Lower leg skin (tissue), 4 donors: ENCODE measurements around the gene FNIP1. TPM values are rescaled to one million over a fixed set of nuclear protein-coding genes. Genes with fewer than 3 reads are reported as not detected.

Experiments
- DNase-seq, 2 donors: peaks; one replicate each; pipeline ENCODE4 v3.0.0-alpha.2; 2019; ENCODE audit warnings: low spot score in 2 of 2
- H3K4me3 ChIP-seq: fragments of 200-600 bp; sonication (generic); 2 replicates; pipeline ENCODE4 v1.5.1; 2017; ENCODE audit warnings: mild to moderate bottlenecking, low read depth; ENCODE audit not compliant: poor library complexity, severe bottlenecking
- POLR2A ChIP-seq, 2 donors: fragments of 450-650 bp; IDR thresholded peaks; one replicate each; pipeline ENCODE4 v1.6.1; 2016 to 2017; ENCODE audit warnings: antibody characterized with exemption in 2 of 2, mild to moderate bottlenecking in 1 of 2, moderate library complexity in 1 of 2
- WGBS, 2 donors: methylation state at CpG; one replicate each; pipeline ENCODE4 v1.1.5; 2018; 5-methylcytosine and 5-hydroxymethylcytosine counted together
- intact Hi-C: fragments of 100-400 bp; cut with DNase I; formaldehyde crosslinking; loops from one replicate; pipeline ENCODE4 v1.15.0; 2023; ENCODE audit warnings: low total_unique reads
- total RNA-seq, 4 donors: library from RNA; depleted of rRNA; stranded (reverse); fragments of >200 nt; gene quantifications; one replicate each; pipeline ENCODE4 v1.1.0, GENCODE V29; 2016
- TF ChIP-seq, protein P1 (sequence below), 3 donors: fragments of 450-650 bp; IDR thresholded peaks; one replicate each; pipeline ENCODE4 v1.5.1; 2016; ENCODE audit warnings: antibody characterized with exemption in 3 of 3, mild to moderate bottlenecking in 3 of 3, moderate library complexity in 2 of 3

Gene FNIP1
- total RNA-seq, 4 donors from 2014 or later: 31.3 to 48.1 (median 36.2) TPM

DNA sequence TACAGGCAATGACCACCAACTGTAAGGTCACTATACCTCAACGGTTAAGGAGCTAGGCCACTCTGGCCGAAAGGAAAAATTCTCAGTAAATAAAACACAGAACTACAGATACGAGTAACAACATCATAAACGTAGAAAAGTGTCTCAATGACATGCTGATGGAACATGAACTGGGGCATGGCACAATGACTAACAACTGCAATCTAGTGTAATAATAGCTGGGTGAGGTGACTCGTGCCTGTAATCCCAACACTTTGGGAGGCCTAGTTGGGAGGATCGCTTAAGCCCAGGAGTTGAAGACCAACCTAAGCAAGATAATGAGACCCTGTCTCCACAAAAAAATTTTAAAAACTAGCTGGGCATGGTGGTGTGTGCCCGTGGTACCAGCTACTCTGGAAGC lies 152.0 kb downstream of the FNIP1 start:
- intact Hi-C loops: no loop called here
- DNase-seq: no peak
- TF ChIP-seq POLR2A (IDR thresholded peaks at IDR 0.05): no peak
- TF ChIP-seq, protein P1, sequence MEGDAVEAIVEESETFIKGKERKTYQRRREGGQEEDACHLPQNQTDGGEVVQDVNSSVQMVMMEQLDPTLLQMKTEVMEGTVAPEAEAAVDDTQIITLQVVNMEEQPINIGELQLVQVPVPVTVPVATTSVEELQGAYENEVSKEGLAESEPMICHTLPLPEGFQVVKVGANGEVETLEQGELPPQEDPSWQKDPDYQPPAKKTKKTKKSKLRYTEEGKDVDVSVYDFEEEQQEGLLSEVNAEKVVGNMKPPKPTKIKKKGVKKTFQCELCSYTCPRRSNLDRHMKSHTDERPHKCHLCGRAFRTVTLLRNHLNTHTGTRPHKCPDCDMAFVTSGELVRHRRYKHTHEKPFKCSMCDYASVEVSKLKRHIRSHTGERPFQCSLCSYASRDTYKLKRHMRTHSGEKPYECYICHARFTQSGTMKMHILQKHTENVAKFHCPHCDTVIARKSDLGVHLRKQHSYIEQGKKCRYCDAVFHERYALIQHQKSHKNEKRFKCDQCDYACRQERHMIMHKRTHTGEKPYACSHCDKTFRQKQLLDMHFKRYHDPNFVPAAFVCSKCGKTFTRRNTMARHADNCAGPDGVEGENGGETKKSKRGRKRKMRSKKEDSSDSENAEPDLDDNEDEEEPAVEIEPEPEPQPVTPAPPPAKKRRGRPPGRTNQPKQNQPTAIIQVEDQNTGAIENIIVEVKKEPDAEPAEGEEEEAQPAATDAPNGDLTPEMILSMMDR (IDR thresholded peaks at IDR 0.05): no peak
- 93 to 96% methylated on average over 7 of the region's 7 CpGs for WGBS, 2 donors
- no peak overlapping the region for H3K4me3 ChIP-seq

DNA sequence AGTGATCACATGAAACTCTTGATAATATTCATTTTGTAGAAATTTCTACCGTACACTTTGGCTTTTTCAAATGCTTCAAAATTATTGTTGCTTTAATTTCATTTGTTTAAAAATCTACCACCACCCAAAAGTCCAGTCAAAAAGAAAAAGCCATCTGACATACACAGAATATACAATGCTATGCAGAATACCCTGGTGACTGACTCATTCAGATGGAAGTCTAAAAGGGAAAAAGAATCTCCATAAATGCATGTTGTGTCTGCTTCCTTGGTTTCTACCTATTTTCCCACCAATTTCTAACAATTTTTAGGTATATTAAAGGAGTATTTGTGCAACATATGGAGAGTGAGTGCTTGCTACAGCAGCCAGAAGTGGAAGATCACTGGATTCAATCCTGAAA lies 152.4 kb downstream of the FNIP1 start:
- no peak overlapping the region for H3K4me3 ChIP-seq
- TF ChIP-seq POLR2A (IDR thresholded peaks at IDR 0.05): no peak
- TF ChIP-seq, protein P1 (IDR thresholded peaks at IDR 0.05): no peak
- no peak for DNase-seq
- intact Hi-C loops: no loop called here
- WGBS, 2 donors: 86 to 89% methylated on average over 1 of the region's 1 CpG

DNA sequence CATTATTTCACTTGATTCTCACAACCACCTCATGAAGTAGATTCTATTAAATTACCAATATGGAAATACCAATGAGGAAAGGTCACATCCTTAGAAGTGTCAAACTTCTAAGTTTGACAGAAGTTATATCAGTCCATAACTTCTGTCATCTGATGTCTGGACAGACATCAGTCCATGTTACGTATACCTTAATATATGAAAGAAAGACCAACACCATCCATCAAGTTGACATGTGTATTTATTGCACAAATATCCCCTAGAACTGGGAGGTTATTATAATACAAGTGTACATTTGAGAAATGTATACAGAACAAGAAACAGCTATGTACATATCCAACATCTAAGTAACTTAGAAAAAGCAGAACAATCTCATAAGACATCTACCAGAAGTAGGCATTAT lies 155.3 kb downstream of the FNIP1 start:
- intact Hi-C loops: no loop called here
- no peak for DNase-seq
- no peak for TF ChIP-seq POLR2A (IDR thresholded peaks at IDR 0.05)
- TF ChIP-seq, protein P1 (IDR thresholded peaks at IDR 0.05): no peak
- no peak overlapping the region for H3K4me3 ChIP-seq
- 94% methylated on average over 1 of the region's 1 CpG for WGBS, 2 donors

DNA sequence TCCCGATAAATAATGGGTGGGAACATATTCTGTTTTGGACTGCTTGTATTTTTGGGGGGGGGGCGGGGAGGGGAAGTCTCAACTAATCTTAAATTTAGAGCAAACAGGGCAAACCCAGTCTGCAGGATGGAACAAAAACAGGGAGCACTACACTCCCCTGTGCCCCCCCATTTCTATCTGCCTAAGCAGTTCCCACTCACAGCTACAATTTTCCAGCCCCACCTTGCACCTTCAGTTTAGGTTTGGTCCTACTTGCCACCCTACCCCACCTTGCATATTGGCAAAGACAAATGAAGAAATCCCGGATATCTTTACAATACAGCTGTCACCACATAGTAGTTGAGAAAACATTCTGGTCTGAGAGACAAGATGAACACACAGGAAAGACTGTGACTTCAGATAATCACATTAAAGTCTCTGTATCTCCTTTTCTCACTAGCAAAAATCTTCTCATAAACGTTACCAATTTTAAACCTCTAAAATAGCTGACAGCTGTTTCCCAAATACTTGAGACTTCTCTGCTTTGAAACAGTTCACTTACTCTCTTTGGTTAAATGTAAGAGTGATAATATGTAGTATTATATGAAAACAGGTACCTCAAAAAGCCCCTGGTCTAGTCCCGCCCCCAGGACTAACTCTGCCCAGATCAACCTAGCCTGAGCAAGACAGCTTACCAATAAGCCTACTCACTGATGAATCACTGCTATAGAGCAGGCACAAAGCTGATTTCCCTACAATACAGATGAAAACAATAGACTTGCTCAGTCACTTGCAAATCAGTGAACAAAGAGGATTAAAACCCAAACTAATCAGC lies 156.6 kb downstream of the FNIP1 start:
- DNase-seq: no peak
- WGBS, 2 donors: 69 to 75% methylated on average over 5 of the region's 5 CpGs
- no peak overlapping the region for H3K4me3 ChIP-seq
- no peak for TF ChIP-seq POLR2A (IDR thresholded peaks at IDR 0.05)
- TF ChIP-seq, protein P1 (IDR thresholded peaks at IDR 0.05): no peak
- intact Hi-C loops: no loop called here

DNA sequence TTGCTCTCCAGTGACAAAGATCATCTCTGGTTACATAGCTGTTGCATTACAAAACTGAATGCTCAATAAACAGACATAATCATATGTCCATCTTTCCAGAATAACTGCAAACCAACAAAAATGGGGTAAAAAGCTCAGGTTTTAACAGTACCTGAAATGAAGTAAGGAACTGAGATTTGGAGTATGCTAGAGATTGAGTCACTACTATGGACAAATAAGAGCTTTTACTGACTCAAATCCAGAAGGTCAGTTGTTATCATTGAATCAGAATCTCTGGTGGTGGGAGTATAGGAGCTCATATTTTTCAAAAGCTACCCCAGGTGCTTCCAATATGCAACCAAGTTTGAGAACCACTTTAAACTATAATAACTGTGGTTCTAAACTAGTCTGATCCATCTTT lies 157.7 kb downstream of the FNIP1 start:
- H3K4me3 ChIP-seq: no peak overlapping the region
- DNase-seq: no peak
- TF ChIP-seq, protein P1 (IDR thresholded peaks at IDR 0.05): no peak
- TF ChIP-seq POLR2A (IDR thresholded peaks at IDR 0.05): no peak
- intact Hi-C loops: no loop called here

DNA sequence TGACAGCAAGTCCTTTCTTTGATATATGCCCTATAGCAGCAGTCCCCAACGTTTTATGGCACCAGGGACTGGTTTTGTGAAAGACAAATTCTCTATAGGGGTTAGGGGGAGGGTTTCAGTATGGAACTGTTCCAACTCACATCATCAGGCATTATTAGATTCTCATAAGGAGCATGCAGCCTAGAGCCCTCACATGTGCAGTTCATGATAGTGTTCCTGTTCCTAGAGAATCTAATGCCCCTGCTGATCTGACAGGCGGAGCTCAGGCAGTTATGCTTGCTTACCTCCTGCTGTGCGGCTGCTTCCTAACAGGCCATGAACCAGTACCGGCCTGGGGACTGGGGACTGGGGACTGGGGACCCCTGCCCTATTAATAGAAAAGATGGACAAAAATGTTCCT lies 159.1 kb downstream of the FNIP1 start:
- intact Hi-C loops: no loop called here
- TF ChIP-seq POLR2A (IDR thresholded peaks at IDR 0.05): no peak
- TF ChIP-seq, protein P1 (IDR thresholded peaks at IDR 0.05): no peak
- DNase-seq: no peak
- WGBS, 2 donors: 71 to 74% methylated on average over 4 of the region's 4 CpGs
- no peak overlapping the region for H3K4me3 ChIP-seq
